GM18508 (cell line): ENCODE data around the gene LSM11.

Experiments
- ATAC-seq: cut with Tn5 transposase; IDR thresholded peaks from one replicate; pipeline ENCODE4 v1.9.1; 2021; ENCODE audit warnings: moderate number of reproducible peaks; ENCODE audit not compliant: insufficient read depth, unreplicated experiment

Gene LSM11

DNA sequence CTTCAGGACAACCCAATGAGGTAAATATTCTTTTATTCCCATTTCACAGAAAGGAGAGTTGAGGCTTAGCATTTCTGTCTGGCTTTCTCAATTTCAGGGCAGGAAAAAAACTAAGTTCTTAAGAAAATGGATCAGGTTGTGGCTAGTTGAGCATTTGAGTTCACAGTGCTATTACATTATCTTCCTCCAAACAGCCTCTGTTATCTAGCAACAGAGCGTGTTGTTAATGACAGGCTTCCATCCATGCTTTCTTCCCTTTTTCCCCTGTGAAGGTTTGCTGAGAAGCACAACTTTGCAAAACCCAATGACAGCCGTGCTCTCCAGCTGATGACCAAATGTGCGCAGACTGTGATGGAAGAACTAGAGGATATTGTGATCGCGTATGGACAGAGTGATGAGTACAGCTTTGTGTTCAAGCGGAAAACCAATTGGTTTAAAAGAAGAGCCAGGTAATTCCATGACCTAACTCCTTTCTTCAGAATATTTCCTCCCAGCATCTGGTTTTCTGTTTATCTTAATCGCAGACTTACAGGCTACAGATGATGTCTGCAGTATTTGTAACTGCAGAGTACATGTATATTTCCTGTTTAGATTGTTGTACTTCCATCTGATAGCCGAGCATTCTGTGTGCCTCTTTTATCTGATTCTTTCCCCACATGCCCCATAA, 10.8 kb upstream of the LSM11 start:
- no peak for ATAC-seq

- no peak for ATAC-seq
Measured at GRCh38 chr5:157734436-157734835, 9.1 kb upstream of the LSM11 start.

DNA sequence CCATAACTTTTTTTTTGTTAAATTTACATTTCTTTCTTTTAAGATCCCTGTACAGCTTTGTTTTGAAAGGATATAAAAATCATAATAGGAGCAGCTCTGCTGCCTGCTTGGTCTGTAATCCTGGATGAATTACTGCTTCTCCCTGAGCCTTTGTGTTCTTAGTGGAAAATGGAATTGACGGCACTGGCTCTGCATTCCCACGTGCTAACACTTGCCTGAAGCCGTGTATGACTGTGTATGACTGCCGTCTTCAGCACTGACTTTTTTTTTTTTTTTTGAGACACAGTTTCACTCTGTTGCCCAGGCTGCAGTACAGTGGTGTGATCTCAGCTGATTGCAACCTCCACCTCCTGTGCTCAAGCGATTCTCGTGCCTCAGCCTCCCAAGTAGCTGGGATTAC, 7.5 kb upstream of the LSM11 start:
- no peak for ATAC-seq

DNA sequence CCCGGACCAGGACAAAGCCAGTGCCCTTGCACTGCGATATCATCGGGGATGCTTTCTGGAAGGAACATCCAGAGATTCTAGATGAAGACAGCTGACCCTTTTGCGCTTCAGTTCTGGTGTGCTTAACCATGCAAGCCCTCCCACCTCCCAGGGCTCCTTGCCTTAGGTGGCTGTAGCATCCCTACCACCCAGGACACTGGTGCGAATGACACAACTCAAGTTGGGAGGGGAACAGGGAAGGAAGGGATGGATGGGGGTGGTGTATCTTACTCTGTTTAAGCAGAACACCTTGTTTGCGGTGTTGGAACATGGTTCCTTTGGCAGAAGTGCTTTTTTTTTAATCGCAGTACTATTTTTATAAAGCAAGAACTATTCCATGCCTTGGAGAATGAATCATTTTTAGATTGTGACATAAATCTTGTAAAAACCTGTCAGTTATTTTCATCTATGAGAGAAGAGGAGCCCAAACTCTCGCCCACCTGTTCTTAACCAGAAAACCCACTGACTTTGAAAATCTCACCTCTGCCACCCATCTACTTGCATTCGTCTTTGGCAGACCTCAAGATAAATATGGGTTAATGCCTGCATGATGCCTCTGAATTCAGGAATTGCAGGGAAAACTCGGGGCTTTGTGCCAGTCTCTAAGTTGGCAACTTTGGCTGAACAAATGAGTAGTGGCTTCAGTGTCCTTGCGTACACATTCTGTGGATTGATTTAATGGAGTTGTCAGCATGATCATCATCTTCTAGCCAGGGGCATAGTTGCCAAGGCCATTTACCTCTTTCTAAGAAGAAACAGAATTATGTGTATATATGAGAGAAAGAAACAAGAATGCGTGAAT, 3.9 kb upstream of the LSM11 start:
- ATAC-seq = no peak

DNA sequence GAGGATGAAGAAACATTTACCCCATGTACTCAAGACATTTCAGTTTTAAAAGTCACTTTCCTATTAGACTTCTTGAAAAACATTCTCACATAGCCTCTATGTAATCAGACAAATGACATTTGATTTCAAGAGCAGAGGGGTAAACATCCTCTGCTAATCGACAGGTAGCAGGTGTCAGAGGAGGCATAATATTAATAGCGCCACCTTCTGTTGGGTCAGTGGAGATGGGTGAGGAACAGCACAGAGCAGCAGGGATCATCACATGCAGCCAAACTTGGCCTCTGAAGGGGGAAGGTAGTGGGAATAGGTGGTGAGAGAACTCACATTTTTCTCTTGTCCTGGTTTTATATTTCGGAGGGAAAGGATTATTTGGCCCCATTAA, 3.3 kb upstream of the LSM11 start:
- no peak for ATAC-seq

- ATAC-seq = no peak
Measured at GRCh38 chr5:157741131-157741530, 2.4 kb upstream of the LSM11 start.

DNA sequence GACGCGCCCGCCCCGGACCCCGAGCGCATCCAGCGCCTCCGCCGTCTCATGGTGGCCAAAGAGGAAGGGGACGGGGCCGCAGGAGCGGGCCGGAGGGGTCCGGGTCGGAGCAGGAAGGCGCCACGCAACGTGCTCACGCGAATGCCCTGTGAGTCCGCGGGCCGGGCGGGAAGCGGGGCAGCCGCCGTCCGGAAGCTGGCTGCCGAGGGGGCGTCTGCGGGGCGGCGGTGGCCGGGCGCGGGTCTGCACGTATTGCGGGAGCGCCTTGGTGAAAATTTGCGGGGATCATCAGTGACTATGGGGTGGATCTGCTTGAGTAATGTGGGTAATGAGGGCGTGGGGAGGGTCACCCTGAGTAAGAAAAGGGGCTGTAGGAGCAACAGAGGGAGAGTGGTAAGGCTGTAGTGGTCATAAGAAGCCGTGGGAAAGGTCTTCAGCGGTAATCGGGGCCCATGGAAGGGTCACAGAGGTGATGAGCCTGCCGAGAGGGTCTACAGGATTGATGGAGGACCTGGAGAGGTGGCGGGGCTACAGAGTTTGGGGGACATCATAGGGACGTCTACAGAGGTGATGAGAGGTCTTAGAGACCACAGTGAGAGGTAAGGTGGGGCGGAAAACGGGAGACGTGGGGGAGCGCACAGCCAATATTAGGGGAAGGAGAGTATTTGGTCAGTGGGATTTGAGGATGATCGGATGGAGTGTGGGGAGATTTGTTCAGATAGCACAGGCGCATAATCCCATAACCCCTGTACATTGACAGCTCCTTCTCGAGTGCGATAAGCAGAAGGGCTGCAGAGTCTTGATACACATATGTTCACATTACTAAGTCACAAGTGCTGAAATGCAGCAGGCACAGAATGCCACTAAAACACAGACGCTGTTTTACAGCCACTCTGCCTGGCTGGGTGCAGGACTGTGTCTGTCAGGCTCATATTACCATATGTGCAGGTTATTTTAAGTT, 819 bp downstream of the LSM11 start:
- ATAC-seq = no peak

DNA sequence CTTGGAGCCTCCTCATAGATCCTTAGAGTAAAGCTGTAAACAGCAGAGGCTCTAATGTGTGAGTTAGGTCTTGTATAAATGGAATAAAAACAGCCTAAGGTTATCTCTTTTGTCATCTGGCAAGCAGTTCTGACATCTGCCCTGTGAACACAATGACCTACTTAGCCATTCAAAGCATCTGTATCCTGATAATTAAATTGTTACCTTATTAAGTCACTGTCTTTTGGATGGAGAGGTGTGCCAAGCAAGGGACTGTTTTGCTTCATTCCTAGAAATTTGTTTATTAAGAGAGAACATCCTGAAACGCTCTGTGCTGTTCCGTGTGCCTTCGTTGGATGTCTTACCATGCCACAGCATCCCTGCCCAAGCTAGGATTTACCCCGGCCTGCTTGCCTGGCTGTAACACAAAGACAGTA, 1.5 kb downstream of the LSM11 start:
- no peak for ATAC-seq

- ATAC-seq = no peak
Measured at GRCh38 chr5:157747173-157747740, 3.7 kb downstream of the LSM11 start.

DNA sequence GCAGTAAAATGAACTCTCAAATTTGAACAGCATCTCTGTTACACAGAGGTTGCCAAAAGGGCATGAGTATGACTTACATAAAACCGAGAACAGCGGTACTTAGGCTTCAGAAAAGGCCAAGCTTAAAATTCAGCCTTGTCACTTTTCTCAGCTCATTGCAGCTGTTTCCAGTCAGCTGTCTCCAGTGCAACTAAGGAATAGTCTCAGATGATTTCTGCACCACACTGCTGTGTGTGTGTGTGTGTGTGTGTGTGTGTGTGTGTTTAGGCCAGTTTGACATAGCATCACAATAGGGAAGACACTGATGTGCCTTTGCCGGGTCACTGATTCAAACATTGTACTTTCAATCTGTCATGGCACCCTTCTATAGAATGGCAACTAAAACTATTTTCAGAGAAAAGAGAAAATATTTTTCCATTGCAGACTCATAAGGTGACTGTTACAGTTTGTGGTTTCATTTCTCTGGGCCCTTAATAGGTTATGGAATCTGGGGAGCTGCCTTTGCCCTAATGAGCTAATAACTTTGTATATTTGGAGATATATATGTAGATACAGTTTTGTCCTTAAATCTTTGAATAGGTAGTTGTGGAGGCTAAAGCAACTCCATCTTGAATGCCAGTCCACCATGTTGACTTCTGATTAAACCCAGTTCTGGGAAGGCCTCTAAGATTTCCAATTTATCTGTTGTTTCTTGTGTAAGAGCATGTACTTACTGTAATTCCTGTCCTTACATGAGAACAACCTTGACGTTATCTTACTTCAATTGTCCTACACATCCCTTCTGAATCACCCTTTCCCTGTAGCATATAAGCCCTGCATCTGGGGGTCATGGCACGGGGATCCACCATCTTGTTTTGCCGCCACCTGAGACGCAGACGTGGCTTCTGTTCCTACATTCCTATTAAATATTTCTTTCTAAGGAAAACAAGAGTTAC, 4.5 kb downstream of the LSM11 start:
- ATAC-seq = no peak

- ATAC-seq = no peak
Measured at GRCh38 chr5:157748760-157749461, 5.4 kb downstream of the LSM11 start.

DNA sequence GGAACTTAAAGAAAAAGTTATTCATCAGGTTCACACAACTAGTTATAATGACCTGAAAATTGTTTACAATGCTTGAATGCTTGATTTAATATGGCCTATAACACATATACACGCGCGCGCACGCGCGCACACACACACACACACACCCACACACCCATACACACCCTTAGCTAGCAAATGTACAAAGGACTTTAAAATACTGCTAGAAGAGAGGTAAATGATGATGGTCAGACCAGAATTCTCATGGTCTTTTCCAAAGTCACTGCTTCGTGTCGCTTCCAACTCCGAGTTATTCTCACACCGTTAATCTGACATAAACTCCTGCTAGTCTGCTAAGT, 5.9 kb downstream of the LSM11 start:
- ATAC-seq = no peak

DNA sequence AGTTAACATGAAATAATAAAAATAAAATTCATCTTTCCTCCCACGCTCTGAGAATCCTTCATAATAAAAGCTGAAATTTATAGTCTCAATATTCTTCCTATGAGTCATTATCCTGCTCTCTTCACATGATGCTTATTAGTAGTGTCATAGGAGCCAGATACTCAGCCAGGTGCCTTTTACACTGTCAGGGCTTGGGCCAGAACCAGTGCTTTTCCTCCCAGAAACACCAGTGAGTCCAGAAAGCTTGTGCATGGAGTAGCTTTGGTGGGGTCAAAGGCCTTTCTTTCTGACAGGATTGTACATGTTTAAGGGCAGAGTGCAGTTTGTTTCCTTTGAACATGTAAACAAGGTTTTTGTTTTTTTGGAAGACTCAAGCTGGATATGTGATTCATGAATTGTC, 6.8 kb downstream of the LSM11 start:
- ATAC-seq = no peak

GRCh38 chr5:157756122-157756521, 12.6 kb downstream of the LSM11 start:
- ATAC-seq = no peak

DNA sequence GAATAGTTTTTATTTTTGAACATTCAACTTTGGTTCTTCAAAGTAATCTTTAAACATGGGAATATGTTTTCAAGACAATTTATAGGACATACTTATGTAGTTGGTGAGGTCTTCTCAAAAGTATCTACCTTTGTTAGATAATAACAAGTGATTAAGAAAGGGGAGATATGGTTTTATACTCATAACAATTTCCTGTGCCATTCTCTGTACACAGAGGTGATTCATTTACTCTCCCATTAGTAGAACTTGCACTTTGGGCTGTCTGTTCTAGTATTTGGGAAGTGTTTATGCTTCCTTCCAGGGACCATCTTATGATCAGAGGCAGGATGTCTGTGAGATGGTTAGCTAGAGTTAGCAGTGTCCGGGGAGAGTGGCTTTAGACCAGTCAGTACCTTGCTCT, 15.2 kb downstream of the LSM11 start:
- no peak for ATAC-seq

GRCh38 chr5:157761690-157762621, 18.4 kb downstream of the LSM11 start:
- ATAC-seq = no peak

DNA sequence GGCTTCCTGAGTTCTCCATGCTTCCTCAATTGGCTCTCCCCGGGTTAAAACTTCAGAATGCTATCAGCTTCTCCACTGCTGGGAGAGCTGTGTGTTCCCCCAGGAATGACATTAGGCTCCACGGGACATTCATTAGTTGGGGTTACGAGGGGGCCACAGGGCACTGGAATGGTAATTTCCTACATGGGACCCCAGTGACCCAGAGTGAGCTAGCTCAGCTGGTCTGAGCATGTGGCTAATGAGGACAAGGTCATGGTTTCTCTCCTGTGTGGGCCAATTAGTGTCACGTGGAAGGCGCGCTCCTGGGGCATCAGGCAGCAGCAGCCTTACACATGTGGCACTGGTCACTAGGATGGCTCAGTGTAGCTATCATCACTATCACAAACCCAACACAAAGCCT, 21.0 kb downstream of the LSM11 start:
- no peak for ATAC-seq

- no peak for ATAC-seq
Measured at GRCh38 chr5:157766442-157766841, 22.9 kb downstream of the LSM11 start.
